ENCODE data around the gene ANKRD61. TPM values are rescaled to one million over a fixed set of nuclear protein-coding genes. Genes with fewer than 3 reads are reported as not detected.
"Not testable (repeated sequence)": the region's sequence is repeated elsewhere in the genome, so short reads cannot be mapped to it uniquely, and the experiment has no call there.

Gene ANKRD61
- total RNA-seq, 1 experiment from 2014 or later, result 0.54 TPM

DNA sequence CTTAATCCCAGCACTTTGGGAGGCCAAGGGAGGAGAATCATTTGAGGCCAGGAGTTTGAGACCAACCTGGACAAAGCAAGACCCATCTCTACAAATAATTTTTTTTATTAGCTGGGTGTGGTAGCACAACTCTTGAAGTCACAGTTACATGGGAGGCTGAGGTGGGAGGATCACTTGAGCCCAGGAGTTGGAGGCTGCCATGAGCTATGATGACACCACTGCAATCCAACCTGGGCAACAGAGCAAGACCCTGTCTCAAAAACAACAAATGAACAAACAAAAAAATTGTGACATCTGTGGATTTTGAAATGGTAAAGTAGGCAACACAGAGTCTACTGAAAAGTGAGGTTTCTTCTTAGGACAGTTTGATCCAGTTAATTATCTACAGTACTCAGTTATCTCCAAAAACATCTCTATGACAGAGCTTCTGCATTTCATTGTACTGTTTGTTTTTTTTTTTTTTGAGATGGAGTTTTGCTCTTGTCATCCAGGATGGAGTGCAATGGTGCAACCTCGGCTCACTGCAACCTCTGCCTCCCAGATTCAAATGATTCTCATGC is 3.3 kb upstream of the ANKRD61 start:
- no peak for DNase-seq (ENCODE audit: low spot score)
- in situ Hi-C loops (cut with HindIII; ENCODE audit: low sequenced_read_pairs), result loop anchor here (10.0 kb wide), 1 partner anchor 157 kb away; no protein-coding TSS in a partner anchor

DNA sequence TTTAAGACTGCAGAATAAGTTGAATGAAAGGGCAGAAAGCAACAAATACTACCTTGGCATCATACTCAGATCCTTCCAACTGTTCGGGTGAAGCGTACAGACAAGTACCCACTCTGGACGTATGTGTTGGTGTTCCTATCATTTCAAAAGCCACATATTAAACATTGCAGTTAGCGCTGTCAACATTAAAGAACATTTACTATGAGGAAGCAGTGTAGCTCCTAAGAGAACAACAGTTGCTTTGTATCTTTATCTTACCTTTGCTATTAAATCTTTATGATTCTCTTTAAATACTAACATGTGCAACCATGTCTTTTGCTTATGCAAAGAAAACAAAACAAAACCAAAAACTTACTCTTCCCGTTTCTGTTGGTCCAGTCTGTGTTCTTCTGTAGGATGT is 2.6 kb upstream of the ANKRD61 start:
- in situ Hi-C loops (cut with HindIII; ENCODE audit: low sequenced_read_pairs), result loop anchor here (10.0 kb wide), 1 partner anchor 156 kb away; no protein-coding TSS in a partner anchor

DNA sequence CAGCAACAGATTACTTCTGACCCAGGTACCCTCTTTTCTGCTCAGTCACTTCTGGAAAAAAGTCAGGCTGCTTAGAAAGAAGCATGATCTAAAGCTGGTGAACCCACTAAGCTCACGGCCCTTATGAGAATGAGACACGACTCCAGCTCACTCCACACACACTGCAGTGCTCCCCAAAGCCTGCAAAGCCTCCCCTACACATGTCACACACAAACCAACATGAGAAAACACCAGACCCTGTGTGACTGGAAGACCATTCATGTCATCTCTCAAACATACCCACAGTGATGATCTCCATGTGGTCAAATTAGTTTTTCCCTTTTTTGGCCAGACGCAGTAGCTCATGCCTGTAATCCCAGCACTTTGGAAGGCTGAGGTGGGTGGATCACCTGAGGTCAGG is 391 bp downstream of the ANKRD61 start:
- in situ Hi-C loops (cut with HindIII; ENCODE audit: low sequenced_read_pairs), result loop anchor here (10.0 kb wide), 1 partner anchor 233 kb away; no protein-coding TSS in a partner anchor

More for the DNA sequence above, 2.6 kb upstream of the ANKRD61 start:
- DNase-seq (ENCODE audit: low spot score), result no peak

DNA sequence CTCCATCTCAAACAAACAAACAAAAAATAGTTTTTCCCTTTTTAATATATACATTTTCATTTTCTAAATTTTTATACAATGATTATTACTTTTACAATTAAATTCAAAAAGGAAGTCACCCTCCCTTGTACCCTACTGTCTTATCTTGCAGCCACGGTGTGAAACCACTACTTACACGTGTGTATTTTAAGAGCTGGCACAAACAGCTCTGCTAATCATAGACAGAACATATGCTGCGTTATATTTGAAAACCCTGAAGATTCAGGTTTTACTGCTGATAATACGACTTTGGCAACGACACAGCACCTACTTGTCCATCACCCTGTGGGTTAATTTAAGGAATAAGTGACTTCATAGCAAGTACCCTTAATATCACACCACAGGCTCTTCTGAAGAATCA is 991 bp downstream of the ANKRD61 start:
- DNase-seq (ENCODE audit: low spot score), result peak; percentile 25
- in situ Hi-C loops (cut with HindIII; ENCODE audit: low sequenced_read_pairs), result loop anchor here (10.0 kb wide), 1 partner anchor 233 kb away; no protein-coding TSS in a partner anchor

More for the DNA sequence above, 391 bp downstream of the ANKRD61 start:
- no peak for DNase-seq (ENCODE audit: low spot score)

DNA sequence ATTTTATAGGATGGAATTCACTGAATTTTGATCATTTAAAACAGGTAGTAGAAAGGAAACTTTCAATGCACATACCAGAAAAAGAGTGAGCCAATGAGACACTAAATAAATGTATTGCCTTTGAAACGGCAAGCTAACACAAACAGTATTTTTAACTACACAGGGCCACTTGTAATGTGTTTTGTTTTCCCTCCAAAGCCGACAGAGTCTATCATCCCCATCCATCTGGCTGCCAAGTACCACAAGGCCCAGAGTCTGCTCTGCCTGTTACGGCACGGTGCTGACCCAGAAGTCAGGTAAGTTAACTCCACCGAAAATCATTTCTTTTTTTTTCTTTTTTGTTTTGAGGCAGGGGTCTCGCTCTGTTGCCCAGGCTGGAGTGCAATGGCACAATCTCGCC is 1.5 kb downstream of the ANKRD61 start:
- in situ Hi-C loops (cut with HindIII; ENCODE audit: low sequenced_read_pairs), result loop anchor here (10.0 kb wide), 1 partner anchor 232 kb away; no protein-coding TSS in a partner anchor
- DNase-seq (ENCODE audit: low spot score), result no peak

DNA sequence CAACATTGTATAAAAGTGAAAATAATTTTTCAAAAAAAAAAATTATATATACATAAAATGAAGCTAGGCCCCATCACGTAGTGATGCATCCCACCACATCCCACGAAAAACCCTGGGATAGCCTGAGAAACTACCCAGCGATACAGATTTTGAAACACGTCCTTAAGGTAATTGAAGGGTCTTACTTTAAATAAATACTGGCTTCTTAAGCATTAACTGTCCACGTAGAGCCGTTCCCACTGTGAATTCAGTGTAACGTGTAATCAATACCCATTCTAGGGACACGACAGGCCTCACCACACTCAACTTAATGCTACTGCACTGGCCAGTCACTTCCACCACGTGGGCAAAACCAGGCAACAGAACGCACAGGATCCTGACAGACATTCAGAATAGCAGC is 4.0 kb downstream of the ANKRD61 start:
- no peak for DNase-seq (ENCODE audit: low spot score)
- in situ Hi-C loops (cut with HindIII; ENCODE audit: low sequenced_read_pairs), result loop anchor here (10.0 kb wide), 1 partner anchor 230 kb away; no protein-coding TSS in a partner anchor

DNA sequence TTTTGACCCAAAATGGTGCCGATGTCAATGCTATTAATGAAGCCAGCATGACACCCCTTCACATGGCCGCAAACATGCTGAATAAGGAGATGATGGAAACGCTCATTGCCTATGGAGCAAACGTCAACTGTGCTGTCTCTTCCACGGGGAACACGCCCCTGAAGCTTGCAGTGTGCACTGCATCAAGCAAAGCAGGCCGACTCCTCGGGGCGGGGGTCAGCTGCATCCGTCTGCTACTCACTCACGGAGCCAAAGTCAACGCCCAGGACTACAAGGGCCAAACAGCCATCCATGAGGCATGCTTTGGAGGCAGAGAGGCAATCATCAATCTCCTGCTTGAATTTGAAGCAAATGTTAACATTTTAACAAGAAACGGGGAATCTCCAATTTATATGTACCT is 4.5 kb downstream of the ANKRD61 start:
- no peak for DNase-seq (ENCODE audit: low spot score)
- in situ Hi-C loops (cut with HindIII; ENCODE audit: low sequenced_read_pairs), result loop anchor here (10.0 kb wide), 1 partner anchor 229 kb away; no protein-coding TSS in a partner anchor

DNA sequence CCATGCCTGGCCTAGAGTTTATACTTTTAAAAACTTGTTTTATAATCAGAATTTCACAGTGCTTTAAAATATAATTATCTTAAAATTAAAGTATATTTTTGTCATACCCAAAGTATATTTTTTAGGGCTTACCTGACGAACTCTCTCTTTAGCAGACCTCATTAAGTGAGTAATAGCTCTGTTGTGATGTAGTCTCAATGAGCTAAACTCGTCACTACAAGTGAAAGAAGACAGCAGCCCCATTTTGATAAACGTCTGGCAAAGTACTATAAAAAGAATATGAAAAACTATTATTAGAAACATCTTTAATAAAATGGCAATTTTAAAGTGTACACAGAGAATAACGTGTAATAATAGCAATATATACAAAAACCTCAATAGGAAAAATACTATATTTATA is 18.6 kb downstream of the ANKRD61 start:
- no peak for DNase-seq (ENCODE audit: low spot score)
- in situ Hi-C loops (cut with HindIII; ENCODE audit: low sequenced_read_pairs), result no loop called here

DNA sequence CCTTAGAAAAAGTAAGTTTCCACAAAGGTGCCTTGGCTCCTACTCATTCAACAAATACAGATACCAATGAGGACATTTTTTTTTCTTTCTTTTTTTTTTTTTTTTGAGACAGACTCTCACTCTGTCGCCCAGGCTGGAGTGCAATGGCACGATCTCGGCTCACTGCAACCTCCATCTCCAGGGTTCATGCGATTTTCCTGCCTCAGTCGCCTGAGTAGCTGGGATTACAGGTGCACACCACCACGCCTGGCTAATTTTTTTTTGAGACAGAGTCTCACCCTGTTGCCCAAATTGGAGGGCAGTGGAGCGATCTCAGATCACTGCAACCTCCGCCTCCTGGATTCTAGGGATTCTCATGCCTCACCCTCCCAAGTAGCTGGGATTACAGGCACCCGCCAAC is 20.0 kb downstream of the ANKRD61 start:
- in situ Hi-C loops (cut with HindIII; ENCODE audit: low sequenced_read_pairs); DNase-seq (ENCODE audit: low spot score): not testable (repeated sequence)

DNA sequence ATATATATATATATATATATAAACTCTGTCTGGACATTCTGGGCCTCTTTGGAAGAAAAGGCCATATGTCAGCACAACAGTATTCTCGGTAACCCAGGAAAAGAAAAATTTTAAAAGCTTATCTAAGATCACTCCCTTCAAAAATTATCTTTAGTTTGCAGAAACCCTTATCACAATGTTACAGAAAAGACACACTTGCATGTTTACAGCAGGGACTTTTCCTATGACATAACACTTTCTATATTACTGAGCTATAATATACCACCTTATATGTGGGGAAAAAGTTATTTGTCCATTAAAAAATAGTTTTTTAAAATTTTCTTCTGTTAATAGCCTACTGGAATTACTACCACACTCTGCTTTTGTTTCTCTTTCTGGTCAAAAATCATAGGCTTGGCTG is 25.4 kb downstream of the ANKRD61 start:
- DNase-seq (ENCODE audit: low spot score), result no peak
- in situ Hi-C loops (cut with HindIII; ENCODE audit: low sequenced_read_pairs), result no loop called here

DNA sequence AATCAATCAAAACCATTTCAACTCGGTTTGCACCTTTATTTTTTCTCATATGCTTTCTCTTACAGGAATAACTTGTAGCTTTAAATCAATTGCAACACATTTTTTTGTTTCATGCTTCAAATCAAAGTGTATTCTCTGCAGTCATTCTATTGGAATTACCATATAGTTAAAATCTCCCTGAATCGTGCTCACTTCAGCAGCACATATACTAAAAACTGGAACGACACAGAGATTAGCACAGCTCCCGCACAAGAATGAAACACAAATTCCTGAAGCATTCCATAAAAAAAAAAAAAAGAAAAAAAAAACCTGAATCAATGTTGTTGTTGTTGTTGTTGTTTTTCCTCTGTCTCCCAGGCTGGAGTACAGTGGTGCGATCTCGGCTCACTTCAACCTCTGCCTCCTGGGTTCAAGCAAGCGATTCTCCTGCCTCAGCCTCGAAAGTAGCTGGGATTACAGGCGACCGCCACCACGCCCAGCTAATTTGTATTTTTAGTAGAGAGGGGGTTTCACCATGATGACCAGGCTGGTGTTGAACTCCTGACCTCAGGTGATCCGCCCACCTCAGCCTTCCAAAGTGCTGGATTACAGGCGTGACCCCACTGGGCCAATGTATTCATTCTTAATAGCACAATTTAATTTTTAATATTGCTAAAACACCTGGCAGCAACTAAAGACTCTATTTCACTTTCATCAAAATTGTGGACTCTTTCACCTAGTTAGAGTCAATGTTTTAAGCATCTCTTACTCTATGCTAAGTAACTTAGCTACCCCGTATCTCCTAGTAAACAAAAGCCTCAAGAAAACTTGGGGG is 26.3 kb downstream of the ANKRD61 start:
- in situ Hi-C loops (cut with HindIII; ENCODE audit: low sequenced_read_pairs), result no loop called here
- DNase-seq (ENCODE audit: low spot score), result no peak

DNA sequence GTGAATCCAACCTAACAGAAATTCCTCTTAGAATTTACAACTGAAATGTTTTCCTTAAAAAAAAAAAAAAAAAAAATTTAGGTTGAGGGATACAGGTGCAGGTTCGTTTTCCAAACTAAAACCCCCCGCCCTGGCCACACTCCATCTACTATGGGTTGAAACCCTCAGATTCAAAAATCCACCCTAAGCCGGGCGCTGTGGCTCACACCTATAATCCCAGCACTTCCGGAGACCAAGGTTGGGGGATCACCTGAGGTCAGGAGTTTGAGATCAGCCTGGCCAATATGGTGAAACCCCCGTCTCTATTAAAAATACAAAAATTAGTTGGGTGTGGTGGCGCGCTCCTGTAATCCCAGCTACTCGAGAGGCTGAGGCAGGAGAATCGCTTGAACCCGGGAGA is 28.8 kb downstream of the ANKRD61 start:
- in situ Hi-C loops (cut with HindIII; ENCODE audit: low sequenced_read_pairs), result not testable (repeated sequence)

DNA sequence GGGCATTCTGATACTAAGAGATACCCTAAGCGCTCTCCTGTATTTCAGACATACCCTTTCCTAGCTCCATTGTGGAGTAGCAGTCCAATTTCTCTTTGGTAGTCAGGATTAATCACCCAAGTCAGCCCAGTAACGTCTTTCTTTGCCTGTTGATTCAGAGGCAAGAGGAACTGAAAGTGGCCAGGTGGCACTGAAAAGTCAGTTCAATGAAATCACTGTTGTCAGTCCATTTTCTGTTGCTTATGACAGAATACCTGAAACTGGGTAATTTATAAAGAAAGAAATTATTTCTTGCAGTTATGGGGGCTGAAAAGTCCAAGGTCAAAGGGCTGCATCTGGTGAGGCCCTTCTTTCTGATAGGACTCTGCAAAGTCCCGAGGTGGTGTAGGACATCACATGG is 40.2 kb downstream of the ANKRD61 start:
- DNase-seq (ENCODE audit: low spot score), result no peak
- in situ Hi-C loops (cut with HindIII; ENCODE audit: low sequenced_read_pairs), result no loop called here

More for the DNA sequence above, 28.8 kb downstream of the ANKRD61 start:
- DNase-seq (ENCODE audit: low spot score), result not testable (repeated sequence)

DNA sequence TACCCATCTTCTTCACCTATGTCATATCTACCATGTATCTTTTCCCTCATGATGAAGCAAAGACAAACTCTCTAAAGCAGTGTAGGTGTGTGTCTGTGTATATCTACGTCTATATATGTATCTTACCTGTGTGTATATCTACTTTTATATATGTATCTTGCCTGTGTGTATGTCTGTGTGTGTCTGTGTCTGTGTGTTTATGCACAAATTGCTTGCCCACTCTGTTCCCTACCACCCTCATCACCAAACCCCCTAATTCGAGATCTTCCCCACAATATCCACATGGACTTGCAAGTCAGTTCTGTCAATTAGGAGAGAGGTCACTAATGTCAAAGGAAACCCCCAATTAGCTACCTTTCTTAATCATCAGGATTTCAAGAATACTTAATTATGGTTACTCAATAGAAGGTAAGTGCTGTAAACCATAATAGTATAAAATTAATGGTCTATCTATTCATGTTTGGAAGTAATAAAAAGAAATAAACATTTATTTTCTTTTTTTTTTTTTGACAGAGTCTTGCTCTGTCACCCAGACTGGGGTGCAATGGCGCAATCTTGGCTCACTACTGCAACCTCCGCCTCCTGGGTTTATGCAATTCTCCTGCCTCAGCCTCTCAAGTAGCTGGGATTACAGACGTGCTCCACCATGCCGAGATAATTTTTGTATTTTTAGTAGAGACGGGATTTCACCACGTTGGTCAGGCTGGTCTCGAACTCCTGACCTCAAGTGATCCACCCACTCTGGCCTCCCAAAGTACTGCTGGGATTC is 43.6 kb downstream of the ANKRD61 start:
- no peak for DNase-seq (ENCODE audit: low spot score)
- in situ Hi-C loops (cut with HindIII; ENCODE audit: low sequenced_read_pairs), result no loop called here

DNA sequence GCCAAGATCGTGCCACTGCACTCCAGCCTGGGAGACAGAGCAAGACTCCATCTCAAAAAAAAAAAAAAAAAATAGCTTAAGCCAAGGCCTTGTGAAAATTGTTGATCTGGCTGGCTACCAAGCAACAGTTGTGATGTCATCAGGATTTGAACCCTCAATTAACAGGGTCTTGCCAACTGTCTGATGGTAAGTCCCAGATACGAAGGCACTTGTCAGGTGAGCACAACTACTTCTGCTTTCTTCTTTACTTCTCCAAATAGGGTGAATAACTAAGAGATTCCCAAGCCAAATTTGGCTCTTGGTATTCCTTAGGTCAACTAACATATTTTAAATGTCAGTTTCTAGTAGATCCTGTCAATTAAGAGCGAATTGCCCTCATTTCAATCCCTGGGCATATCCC is 47.4 kb downstream of the ANKRD61 start:
- in situ Hi-C loops (cut with HindIII; ENCODE audit: low sequenced_read_pairs), result no loop called here
- no peak for DNase-seq (ENCODE audit: low spot score)

DNA sequence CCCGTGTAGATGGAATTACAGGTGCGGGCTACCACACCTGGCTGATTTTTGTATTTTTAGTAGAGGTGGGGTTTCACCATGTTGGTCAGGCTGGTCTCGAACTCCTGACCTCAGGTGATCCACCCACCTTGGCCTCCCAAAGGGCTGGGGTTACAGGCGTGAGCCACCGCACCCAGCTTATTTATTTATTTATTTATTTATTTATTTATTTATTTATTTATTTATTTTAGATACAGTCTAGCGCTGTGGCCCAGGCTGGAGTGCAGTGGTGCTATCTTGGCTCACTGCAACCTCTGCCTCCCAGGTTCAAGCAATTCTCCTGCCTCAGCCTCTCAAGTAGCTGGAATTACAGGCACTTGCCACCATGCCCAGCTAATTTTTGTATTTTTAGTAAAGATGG is 51.9 kb downstream of the ANKRD61 start:
- DNase-seq (ENCODE audit: low spot score); in situ Hi-C loops (cut with HindIII; ENCODE audit: low sequenced_read_pairs): not testable (repeated sequence)
